Ecto neural progenitor cell (in vitro differentiated cells): Measurements from ENCODE around the gene TMEM179B.

Experiments
- DNase-seq: peaks from one replicate; pipeline ENCODE4 v3.0.0-alpha.2; 2018; ENCODE audit warnings: low spot score

TMEM179B gene

DNA sequence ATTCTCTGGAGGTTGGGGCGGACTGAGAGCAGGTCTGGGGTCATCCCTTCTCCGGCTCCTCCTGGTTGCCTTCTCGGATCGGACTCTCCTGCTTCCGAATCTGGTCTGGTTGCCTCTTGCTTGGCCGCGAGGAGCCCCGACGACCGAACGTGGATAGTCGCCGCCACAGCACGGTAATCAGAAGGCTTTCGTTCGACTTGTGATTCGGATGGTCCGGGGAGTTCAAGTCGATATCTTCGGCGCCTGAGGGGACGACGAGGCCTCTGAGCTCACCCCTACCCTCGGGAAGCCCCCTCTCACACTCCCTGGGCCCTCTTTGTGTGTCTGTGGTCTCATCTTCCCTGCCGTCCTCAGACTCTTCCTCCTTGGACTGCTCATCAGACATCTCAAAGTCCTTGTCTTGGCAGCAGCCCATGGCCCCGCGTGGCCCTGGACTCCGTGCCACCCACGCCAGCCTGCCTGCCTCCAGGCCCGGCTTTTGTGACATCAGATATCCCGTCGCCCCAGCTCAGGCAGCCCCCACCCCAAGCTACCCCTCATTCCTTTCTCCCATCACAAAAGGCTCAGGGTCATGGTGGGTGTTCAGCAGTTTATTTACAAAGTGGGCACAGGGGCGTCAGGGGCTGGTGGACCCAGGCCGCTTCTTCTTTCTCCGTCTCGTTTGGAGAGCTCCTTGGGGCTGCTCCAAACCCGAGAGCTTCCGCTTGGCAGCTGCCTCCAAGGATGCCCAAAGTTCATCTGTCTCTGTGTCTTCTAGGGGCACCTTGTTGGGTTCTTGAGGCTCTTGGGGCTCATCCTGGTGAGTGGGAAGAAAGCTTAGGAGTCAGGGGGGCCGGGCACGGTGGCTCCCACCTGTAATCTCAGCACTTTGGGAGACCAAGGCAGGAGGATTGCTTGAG lies 45.4 kb downstream of the TMEM179B start, which contains the start of gene TEX54:
Gene TEX54, minus strand, starts transcription at position 506 of the 899 bp plus-strand sequence.
- no peak for DNase-seq

DNA sequence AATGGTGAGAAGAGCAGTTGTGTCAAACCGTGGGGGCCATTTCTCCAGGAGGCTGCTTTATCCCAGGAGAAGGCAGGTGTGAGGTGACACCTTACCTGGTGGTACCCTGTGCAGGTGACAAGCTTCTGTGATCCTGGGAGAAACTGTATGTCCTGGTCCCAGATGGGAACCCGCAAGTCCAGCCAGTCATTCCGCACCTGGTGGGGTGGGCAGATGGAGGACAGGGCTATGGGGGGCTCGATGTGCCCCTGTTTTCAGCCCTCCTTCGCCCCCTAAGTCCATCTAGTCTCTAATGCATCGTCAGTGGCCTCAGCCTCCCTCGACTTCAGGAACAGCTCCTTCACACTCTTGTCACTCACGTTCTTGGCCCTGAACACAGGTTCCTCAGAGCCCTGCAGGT lies 48.1 kb downstream of the TMEM179B start:
- no peak for DNase-seq

DNA sequence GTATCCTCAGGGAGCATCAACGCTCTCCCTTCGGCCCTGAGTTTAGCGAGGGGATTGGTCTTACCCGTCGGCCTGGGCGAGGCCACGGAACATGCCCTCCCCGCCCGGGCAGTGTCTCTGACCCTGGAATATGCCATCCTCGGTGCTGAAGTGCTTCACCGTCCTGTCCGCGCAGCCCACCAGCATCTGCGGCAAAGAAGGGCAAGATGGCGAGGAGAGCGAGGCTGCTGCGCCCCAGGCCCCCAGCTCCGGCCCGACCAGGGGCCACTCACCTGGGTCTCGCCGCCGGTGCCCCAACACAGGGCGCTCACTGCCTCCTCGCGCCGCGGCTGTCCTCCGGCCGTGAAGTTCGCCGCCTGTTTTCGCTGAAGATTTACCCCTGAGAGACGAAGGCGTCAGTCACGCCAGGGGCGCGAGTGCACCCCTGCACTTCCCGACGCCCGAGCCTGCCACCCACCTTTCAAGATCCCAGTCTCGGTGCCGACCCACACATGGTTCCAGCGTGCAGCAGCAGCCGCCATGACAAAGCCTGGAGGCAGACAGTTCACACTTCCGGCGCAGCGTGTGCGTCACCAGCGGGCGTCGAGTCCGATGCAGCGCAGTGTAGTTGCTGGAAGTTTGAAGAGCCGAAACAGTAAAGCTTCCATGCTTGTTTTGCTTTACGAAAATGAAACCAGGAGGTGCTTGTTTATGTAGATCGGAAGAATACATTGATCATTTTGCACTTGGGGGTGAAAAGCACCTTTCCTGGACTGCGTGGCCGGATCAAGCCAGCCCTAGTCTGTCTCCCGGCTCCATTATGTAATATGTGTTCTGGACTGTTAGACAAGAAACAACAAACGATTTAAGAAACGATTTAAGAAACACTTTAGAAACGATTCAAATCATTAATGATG lies 52.1 kb downstream of the TMEM179B start, which contains the start of gene WDR74:
Gene WDR74, minus strand, starts transcription at position 541 of the 896 bp plus-strand sequence. Its CDS starts 20 bp downstream, at position 521.
- peak; percentile 91 for DNase-seq
